Activated naive CD4-positive, alpha-beta T cell treated with anti-CD3 and anti-CD28 coated beads for 36 hours (primary cell): Measurements from ENCODE around the gene BAZ2A. TPM values are rescaled to one million over a fixed set of nuclear protein-coding genes. Genes with fewer than 3 reads are reported as not detected.
A peak's percentile ranks its signal among the peaks of the same experiment; 100 is the strongest.
"Not testable (repeated sequence)": the region's sequence is repeated elsewhere in the genome, so short reads cannot be mapped to it uniquely, and the experiment has no call there.

ENCODE experiments used
- CTCF ChIA-PET: fragments of 350-600 bp; sonication (Branson Sonifier 250); formaldehyde crosslinking; loops from one replicate; lab custom pipeline; 2021; ENCODE audit warnings: antibody characterized with exemption; lab: Charles Lee
- DNase-seq: peaks from one replicate; pipeline ENCODE4 v3.0.0-alpha.2; 2020
- H3K27ac Mint-ChIP-seq: one replicate; pipeline ENCODE4 v1.8.0; 2021; ENCODE audit warnings: mild to moderate bottlenecking, mixed read lengths
- H3K27me3 Mint-ChIP-seq: one replicate; pipeline ENCODE4 v1.8.0; 2021; ENCODE audit warnings: low read depth, mixed read lengths
- H3K36me3 Mint-ChIP-seq: one replicate; pipeline ENCODE4 v1.8.0; 2021; ENCODE audit warnings: low read depth, mixed read lengths
- H3K4me1 Mint-ChIP-seq: one replicate; pipeline ENCODE4 v1.8.0; 2021; ENCODE audit warnings: low read depth, mixed read lengths
- H3K4me3 Mint-ChIP-seq: one replicate; pipeline ENCODE4 v1.8.0; 2021; ENCODE audit warnings: mild to moderate bottlenecking, moderate library complexity, mixed read lengths
- H3K9me3 Mint-ChIP-seq: one replicate; pipeline ENCODE4 v1.8.0; 2021; ENCODE audit warnings: mixed read lengths
- intact Hi-C: fragments of 100-400 bp; cut with micrococcal nuclease; formaldehyde crosslinking; loops from one replicate; pipeline ENCODE4 v1.15.1; 2023
- total RNA-seq, 2 experiments: library from RNA; stranded (reverse); gene quantifications; one replicate each; pipeline ENCODE4 v1.2.3, GENCODE V29; 2021

BAZ2A gene
- total RNA-seq, 2 experiments from 2014 or later = 78.3 to 80.0 TPM

DNA sequence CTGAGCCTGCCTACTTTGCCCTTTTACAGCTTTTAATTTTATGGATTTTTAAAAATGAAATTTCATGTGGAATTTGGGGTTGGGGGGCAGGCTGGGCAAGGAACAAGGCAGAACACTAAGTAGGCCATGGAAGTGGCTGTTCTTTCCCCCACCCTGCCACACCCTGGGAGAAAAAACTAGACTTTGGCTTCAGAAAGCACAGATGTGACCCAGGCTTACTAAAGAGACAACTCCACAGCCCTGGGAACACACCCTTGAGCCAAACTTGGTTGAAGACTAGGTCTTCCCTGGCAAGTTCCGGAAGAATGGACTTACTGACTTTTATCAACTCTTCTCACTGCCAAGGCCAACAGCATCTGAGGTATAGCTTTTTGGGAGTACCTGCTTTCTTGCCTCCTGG lies 40.3 kb downstream of the BAZ2A start:
- Mint-ChIP-seq H3K4me1 (no peaks in the 10 kb centered on the region), H3K27ac (no peak overlapping the region), H3K9me3 (no peaks in the 10 kb centered on the region), H3K27me3 (no peaks in the 10 kb centered on the region), H3K36me3 (no peaks in the 10 kb centered on the region), H3K4me3 (no peak overlapping the region)
- intact Hi-C loops = loop anchor here (1.0 kb wide), 2 partner anchors 16 to 76 kb away; no protein-coding TSS in a partner anchor
- CTCF ChIA-PET = interaction anchor here (0.7 to 7.7 kb wide), 11 partner anchors 9 to 411 kb away, joined by 3 to 53 read pairs (median 3); no protein-coding TSS in a partner anchor
- no peak for DNase-seq

DNA sequence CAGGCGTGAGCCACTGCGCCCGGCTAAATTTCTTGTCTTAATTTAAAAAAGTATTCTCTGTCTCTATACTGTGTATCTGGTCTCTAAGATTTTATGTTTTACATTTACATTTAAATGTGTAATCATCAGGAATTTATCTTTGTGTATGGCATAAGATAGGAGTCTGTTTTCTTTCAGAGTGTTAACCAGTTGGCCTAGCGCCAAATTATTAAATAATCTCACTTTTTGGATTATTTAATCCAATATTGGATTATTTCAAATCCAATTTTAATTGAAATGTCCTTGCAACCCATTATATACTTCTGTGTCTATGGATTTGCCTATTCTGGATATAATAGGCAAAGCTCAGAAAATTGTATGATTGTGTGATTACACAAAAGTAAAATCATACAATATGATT lies 45.0 kb downstream of the BAZ2A start:
- Mint-ChIP-seq H3K36me3 (no peaks in the 10 kb centered on the region), H3K27me3 (no peaks in the 10 kb centered on the region), H3K4me1 (peaks cover 19% of the 10 kb centered on the region), H3K9me3 (no peaks in the 10 kb centered on the region), H3K27ac (no peak overlapping the region), H3K4me3 (no peak overlapping the region)
- intact Hi-C loops = no loop called here
- CTCF ChIA-PET = interaction anchor here (1.0 to 7.7 kb wide), 2 partner anchors 72 to 74 kb away, joined by 5 to 53 read pairs; no protein-coding TSS in a partner anchor
- no peak for DNase-seq

DNA sequence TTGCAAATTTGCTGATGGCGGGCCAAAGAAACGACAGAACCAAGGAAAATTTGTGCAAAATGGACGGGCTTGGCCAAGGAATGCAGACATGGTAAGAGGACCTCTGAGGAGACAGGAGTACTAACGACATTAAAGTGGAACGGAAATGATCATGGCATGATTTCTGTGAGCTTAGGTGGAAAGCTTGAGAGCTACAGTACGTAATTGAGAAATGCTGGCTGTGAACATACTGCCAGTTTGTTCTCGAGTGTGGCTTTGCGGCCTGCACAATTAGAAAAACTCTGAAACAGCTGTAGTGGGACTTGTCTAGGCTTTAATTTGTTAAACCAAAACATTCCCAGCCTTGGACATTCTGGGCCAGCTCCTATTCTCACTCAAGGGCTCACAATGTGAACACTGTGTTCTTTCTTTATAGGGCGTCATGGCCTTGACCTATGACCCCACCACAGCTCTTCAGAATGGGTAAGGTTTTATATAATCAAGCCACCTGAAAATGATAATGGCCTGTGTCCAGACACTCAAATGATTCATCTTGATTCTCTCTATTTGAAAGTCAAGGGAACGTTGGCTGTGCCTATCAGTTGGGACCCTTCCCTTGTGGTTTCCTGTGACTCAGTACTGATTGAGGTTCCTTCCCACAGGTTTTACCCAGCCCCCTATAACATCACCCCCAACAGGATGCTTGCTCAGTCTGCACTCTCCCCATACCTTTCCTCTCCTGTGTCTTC lies 48.5 kb downstream of the BAZ2A start:
- H3K9me3 Mint-ChIP-seq = no peaks in the 10 kb centered on the region
- no peak overlapping the region for H3K27ac Mint-ChIP-seq
- peaks cover 19% of the 10 kb centered on the region for H3K4me1 Mint-ChIP-seq
- no peaks in the 10 kb centered on the region for H3K36me3 Mint-ChIP-seq
- intact Hi-C loops = no loop called here
- CTCF ChIA-PET = interaction anchor here (0.5 to 2.4 kb wide), 11 partner anchors 9 to 120 kb away, joined by 3 to 19 read pairs (median 4); no protein-coding TSS in a partner anchor
- H3K4me3 Mint-ChIP-seq = no peak overlapping the region
- peak; percentile 33 for DNase-seq
- H3K27me3 Mint-ChIP-seq = no peaks in the 10 kb centered on the region

DNA sequence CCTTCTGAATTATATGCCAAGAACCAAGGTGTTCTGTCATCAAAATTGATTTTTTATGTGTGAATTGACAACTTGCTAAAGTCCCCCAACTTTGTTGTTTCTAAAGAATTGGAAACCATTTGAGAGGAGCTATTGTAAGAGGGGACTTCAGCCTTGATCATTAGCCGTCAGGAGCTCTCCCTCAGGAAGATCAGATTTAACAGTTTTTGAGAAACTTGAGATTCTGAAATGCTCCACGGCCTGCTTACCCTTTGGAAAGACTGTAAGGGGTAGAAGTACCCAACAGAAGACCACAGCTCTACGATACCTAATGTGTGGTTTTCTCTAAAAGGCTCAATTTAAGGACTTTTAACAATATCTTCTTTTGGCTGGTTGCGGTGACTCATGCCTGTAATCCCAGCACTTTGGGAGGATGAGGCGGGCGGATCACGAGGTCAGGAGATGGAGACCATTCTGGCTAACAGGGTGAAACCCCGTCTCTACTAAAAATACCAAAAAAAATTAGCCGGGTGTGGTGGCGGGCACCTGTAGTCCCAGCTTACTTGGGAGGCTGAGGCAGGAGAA lies 51.1 kb downstream of the BAZ2A start:
- CTCF ChIA-PET = interaction anchor here (0.5 to 0.9 kb wide), 4 partner anchors 23 to 410 kb away, joined by 3 read pairs; no protein-coding TSS in a partner anchor
- H3K27me3 Mint-ChIP-seq = no peaks in the 10 kb centered on the region
- H3K36me3 Mint-ChIP-seq = no peaks in the 10 kb centered on the region
- no peak overlapping the region for H3K27ac Mint-ChIP-seq
- no peaks in the 10 kb centered on the region for H3K9me3 Mint-ChIP-seq
- intact Hi-C loops = no loop called here
- H3K4me1 Mint-ChIP-seq = peaks cover 19% of the 10 kb centered on the region
- no peak overlapping the region for H3K4me3 Mint-ChIP-seq
- no peak for DNase-seq

DNA sequence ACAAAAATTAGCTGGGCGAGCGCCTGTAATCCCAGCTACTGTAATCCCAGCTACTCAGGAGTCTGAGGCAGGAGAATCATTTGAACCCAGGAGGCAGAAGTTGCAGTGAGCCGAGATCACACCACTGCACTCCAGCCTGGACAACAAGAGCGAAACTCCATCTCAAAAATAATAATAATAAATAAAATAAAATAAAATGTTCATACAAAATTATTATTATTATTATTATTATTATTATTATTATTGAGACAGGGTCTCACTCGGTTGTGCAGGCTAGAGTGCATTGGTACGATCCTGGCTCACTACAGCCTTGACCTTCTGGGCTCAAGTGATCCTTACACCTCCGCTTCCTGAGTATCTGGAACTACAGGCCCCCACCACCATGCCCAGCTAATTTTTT lies 52.9 kb downstream of the BAZ2A start:
- DNase-seq, intact Hi-C loops, H3K9me3 Mint-ChIP-seq, H3K27me3 Mint-ChIP-seq, H3K4me3 Mint-ChIP-seq, H3K27ac Mint-ChIP-seq, H3K36me3 Mint-ChIP-seq: not testable (repeated sequence)
- CTCF ChIA-PET = interaction anchor here (0.6 to 1.8 kb wide), 4 partner anchors 13 to 494 kb away, joined by 3 to 6 read pairs (median 4); no protein-coding TSS in a partner anchor
- peaks cover 17% of the 10 kb centered on the region for H3K4me1 Mint-ChIP-seq

DNA sequence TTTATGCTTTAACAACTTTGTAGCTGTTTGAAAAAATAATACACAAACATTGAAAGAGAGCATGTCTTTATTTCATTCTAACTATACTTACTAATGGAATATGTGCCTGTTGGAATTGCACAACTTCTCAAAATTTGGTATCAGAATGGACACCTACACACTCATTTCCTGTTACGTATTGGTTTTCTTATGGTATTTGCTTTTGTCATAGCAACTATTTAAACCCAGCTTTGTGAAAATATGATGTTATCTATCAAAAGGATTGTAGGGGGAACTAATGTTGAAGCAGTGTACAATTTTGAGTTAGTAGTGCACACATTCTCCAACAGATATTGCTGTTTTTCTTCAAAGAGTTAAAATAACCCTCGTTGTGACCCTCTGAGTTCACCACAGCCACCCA lies 55.9 kb downstream of the BAZ2A start:
- intact Hi-C loops = loop anchor here (5.0 kb wide), 1 partner anchor 37 kb away; no protein-coding TSS in a partner anchor
- no peak for DNase-seq
- Mint-ChIP-seq H3K9me3 (no peaks in the 10 kb centered on the region), H3K36me3 (no peaks in the 10 kb centered on the region), H3K27ac (no peak overlapping the region), H3K4me1 (peaks cover 22% of the 10 kb centered on the region), H3K4me3 (no peak overlapping the region), H3K27me3 (no peaks in the 10 kb centered on the region)
- CTCF ChIA-PET = interaction anchor here (0.6 to 4.2 kb wide), 10 partner anchors 12 to 78 kb away, joined by 3 to 62 read pairs (median 4); no protein-coding TSS in a partner anchor

DNA sequence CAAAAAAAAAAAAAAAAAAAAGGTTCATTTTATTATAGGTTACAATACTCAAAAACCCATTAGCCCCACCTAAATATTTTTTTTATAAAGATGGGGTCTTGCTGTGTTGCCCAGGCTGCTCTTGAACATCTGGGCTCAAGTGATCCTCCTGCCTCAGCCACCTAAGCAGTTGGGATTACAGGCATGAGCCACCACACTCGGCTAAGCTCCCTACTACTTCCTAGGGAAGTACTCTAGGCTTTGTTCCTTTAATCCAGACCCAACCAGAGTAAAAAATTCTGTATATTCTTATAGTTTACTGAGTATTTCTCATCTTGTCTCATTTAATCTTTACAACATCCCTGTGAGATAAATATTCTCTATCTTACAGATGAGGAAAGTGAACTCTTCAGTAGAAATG lies 57.8 kb downstream of the BAZ2A start:
- Mint-ChIP-seq H3K4me1 (peaks cover 26% of the 10 kb centered on the region), H3K4me3 (no peak overlapping the region), H3K36me3 (no peaks in the 10 kb centered on the region), H3K27me3 (no peaks in the 10 kb centered on the region), H3K27ac (no peak overlapping the region), H3K9me3 (no peaks in the 10 kb centered on the region)
- intact Hi-C loops = loop anchor here (2.0 to 5.0 kb wide), 2 partner anchors 35 to 51 kb away; partner anchors contain the start of gene RBMS2
- no peak for DNase-seq
- CTCF ChIA-PET = interaction anchor here (0.6 to 4.2 kb wide), 5 partner anchors 9 to 58 kb away, joined by 3 to 62 read pairs (median 3); no protein-coding TSS in a partner anchor

DNA sequence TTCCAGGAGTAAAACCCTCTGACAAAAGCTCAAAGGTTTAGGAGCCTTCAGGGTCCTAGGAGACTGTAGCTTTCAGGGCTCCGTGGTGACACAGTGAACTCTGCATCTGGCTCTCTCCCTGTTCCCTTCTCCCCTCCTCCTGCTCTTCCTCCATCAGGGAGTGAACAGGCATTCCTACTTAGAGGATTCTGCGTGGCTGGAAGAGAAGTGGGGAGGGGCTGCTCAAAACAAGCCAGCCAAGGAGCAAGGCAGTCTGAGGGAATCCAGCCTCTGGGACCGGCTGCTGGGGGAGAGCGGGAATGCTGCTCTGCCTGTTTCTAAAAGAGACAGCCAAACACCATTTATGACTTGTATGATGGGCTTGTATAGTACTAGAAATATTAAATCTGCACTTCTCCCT lies 59.0 kb downstream of the BAZ2A start:
- intact Hi-C loops = loop anchor here (5.0 kb wide), 1 partner anchor 34 kb away; no protein-coding TSS in a partner anchor
- no peaks in the 10 kb centered on the region for H3K36me3 Mint-ChIP-seq
- no peaks in the 10 kb centered on the region for H3K9me3 Mint-ChIP-seq
- no peaks in the 10 kb centered on the region for H3K27me3 Mint-ChIP-seq
- H3K4me3 Mint-ChIP-seq = no peak overlapping the region
- peaks cover 29% of the 10 kb centered on the region for H3K4me1 Mint-ChIP-seq
- H3K27ac Mint-ChIP-seq = no peak overlapping the region
- CTCF ChIA-PET = interaction anchor here (0.8 to 6.2 kb wide), 5 partner anchors 10 to 115 kb away, joined by 4 to 46 read pairs (median 5); no protein-coding TSS in a partner anchor
- DNase-seq = no peak

DNA sequence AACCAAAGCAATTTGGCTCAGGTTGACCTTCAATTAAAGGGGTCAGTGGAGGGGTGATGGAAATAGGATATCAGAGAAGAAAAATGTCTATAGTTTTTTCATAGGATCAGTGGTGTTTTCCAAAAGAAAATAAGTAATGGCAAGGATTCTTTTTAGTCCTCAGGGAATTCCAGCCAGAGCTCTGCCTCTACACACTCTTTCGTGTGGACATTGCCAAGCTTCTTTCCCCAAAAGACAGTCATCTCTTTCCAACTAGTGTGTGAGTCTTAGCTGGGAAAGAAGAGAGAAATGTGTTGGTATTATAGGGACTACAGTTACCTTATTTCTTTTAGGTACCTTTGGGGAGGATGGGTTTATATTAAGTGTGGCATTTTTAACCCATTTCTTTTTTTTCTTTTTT lies 62.0 kb downstream of the BAZ2A start:
- intact Hi-C loops = no loop called here
- H3K27ac Mint-ChIP-seq = no peak overlapping the region

DNA sequence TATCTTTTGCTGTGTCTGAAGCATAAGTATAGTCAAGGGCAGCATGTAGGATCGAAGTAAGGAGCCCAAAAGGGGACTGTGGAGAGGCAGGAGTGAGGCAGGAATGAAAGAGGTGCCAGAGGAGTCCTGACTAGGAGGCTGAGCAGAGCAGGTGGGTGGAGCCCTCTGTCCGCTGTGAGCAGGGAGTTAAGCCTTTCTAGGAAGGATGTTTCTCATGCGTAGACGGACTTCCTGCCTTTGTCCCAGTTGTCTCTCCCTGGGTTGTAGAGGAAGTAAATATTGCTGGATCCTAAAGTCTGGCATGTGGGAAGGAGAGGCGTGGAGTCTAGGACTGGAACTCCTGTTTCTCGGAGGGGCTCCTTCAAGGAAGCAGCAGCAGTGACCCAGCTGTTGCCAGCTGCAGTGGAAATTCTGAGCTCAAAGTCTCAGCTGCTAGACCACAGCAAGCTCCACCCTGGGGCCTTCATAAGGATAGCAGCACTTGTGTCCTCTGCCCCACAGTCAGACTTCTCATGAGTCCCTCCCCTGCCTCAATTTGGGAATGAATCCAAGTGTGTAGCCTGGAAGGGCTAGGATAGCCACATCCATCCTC lies 64.5 kb downstream of the BAZ2A start:
- Mint-ChIP-seq H3K9me3 (no peaks in the 10 kb centered on the region), H3K4me1 (peaks cover 27% of the 10 kb centered on the region), H3K27ac (no peak overlapping the region), H3K4me3 (peak overlapping the region; percentile 5), H3K27me3 (no peaks in the 10 kb centered on the region), H3K36me3 (no peaks in the 10 kb centered on the region)
- peak; percentile 57 for DNase-seq
- CTCF ChIA-PET = interaction anchor here (1.0 to 6.2 kb wide), 2 partner anchors 52 to 65 kb away, joined by 3 to 46 read pairs; no protein-coding TSS in a partner anchor
- intact Hi-C loops = no loop called here

More for the DNA sequence above, 62.0 kb downstream of the BAZ2A start:
- Mint-ChIP-seq H3K4me3 (no peak overlapping the region), H3K36me3 (no peaks in the 10 kb centered on the region), H3K4me1 (peaks cover 38% of the 10 kb centered on the region), H3K27me3 (no peaks in the 10 kb centered on the region), H3K9me3 (no peaks in the 10 kb centered on the region)
- CTCF ChIA-PET = interaction anchor here (0.6 to 6.2 kb wide), 4 partner anchors 15 to 62 kb away, joined by 3 to 46 read pairs (median 6); no protein-coding TSS in a partner anchor
- no peak for DNase-seq

DNA sequence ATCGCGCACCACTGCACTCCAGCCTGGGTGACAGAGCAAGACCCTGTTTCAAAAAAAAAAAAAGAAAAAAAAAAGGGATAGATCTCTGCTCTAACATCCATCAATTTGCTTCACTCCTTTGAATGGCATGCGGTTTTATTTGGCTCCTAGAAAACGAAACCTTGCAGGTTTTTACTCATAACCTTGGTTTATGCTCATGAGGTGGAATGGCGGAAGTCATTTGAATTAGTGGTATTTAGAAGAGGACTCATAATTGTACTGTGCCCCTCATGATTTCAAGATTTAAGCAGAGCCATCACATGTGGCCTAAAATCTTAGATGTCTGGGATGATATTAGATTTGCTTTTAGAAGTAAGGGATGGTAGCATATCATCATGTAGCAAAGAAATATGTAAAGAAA lies 79.1 kb downstream of the BAZ2A start:
- intact Hi-C loops = no loop called here
- CTCF ChIA-PET = no interaction called here
- H3K4me3 Mint-ChIP-seq = no peak overlapping the region
- H3K27me3 Mint-ChIP-seq = no peaks in the 10 kb centered on the region
- no peaks in the 10 kb centered on the region for H3K36me3 Mint-ChIP-seq
- H3K4me1 Mint-ChIP-seq = no peaks in the 10 kb centered on the region
- H3K9me3 Mint-ChIP-seq = no peaks in the 10 kb centered on the region
- DNase-seq = no peak
- no peak overlapping the region for H3K27ac Mint-ChIP-seq

DNA sequence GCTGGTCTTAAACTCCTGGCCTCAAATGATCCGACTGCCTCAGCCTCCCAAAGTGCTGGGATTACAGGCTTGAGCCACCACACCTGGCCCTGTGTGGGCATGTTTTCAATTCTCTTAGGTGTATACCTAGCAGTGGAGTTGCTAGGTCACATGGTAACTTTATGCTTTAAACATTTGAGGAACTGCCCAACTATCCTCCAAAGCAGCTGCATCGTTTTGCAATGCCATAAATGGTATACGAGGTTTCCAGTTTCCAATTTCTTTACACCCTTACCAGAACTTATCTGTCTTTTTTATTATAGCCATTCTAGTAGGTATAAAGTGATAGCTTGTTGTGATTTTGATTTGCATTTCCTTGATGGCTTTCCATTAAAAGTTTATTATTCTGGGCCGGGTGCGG lies 83.4 kb downstream of the BAZ2A start:
- Mint-ChIP-seq H3K27ac (no peak overlapping the region), H3K27me3 (no peaks in the 10 kb centered on the region), H3K4me3 (no peak overlapping the region), H3K9me3 (no peaks in the 10 kb centered on the region), H3K36me3 (no peaks in the 10 kb centered on the region), H3K4me1 (no peaks in the 10 kb centered on the region)
- CTCF ChIA-PET = no interaction called here
- no peak for DNase-seq
- intact Hi-C loops = no loop called here
